Sigmoid colon (tissue), 7 donors: ENCODE data around the gene PDE1C. TPM values are rescaled to one million over a fixed set of nuclear protein-coding genes. Genes with fewer than 3 reads are reported as not detected.

ENCODE experiments used
- DNase-seq: peaks from one replicate; pipeline ENCODE4 v3.0.0-alpha.2; 2019
- H3K27ac ChIP-seq, 4 donors: fragments of 200-600 bp; sonication (generic); one replicate each; pipeline ENCODE4 v1.5.1; 2016 to 2019; ENCODE audit warnings: mild to moderate bottlenecking in 1 of 4
- H3K27me3 ChIP-seq, 3 donors: fragments of 200-600 bp; sonication (generic); one replicate each; pipeline ENCODE4 v1.5.1; 2019; ENCODE audit warnings: mild to moderate bottlenecking in 1 of 3
- H3K36me3 ChIP-seq, 4 donors: fragments of 200-600 bp; sonication (generic); one replicate each; pipeline ENCODE4 v1.5.1; 2016 to 2019
- H3K4me1 ChIP-seq, 4 donors: fragments of 200-600 bp; sonication (generic); one replicate each; pipeline ENCODE4 v1.5.1; 2017 to 2019
- H3K4me3 ChIP-seq, 4 donors: fragments of 200-600 bp; sonication (generic); one replicate each; pipeline ENCODE4 v1.5.1; 2017 to 2019; ENCODE audit warnings: mild to moderate bottlenecking in 2 of 4, moderate library complexity in 1 of 4
- H3K9me3 ChIP-seq, 4 donors: fragments of 200-600 bp in 3 of 4; sonication (generic) in 3 of 4; one replicate each; pipeline versions ENCODE4 v1.5.1 to v1.6.1; 2013 to 2019
- EP300 ChIP-seq, 4 donors: sonication (generic); formaldehyde crosslinking; IDR thresholded peaks; one replicate each; pipeline ENCODE4 v1.6.1; 2017; ENCODE audit warnings: antibody characterized with exemption in 4 of 4
- POLR2A ChIP-seq, 2 donors: fragments of 450-650 bp; IDR thresholded peaks; one replicate each; pipeline ENCODE4 v1.6.1; 2016; ENCODE audit warnings: antibody characterized with exemption in 2 of 2, mild to moderate bottlenecking in 2 of 2, moderate library complexity in 2 of 2
- POLR2AphosphoS5 ChIP-seq, 4 donors: sonication (generic); formaldehyde crosslinking; IDR thresholded peaks; one replicate each; pipeline ENCODE4 v1.6.1; 2017; ENCODE audit warnings: antibody characterized with exemption in 4 of 4
- WGBS, 2 donors: extraction: QIAGEN DNeasy Blood & Tissue Kit; methylation state at CpG; one replicate each; pipeline ENCODE4 v1.1.7; 2013; 5-methylcytosine and 5-hydroxymethylcytosine counted together
- intact Hi-C: fragments of 100-400 bp; cut with DNase I; formaldehyde crosslinking; loops from one replicate; pipeline ENCODE4 v1.15.1; 2023
- polyA plus RNA-seq, 3 donors: library from polyadenylated mRNA; stranded (reverse); fragments of 200-250 nt; gene quantifications; one replicate each; pipeline ENCODE4 v1.2.3, GENCODE V29; 2013
- total RNA-seq, 4 donors: library from RNA; depleted of rRNA; stranded (reverse); fragments of >200 nt; gene quantifications; one replicate each; pipeline ENCODE4 v1.1.0, GENCODE V29; 2016
- TF ChIP-seq, protein P1 (sequence below), 4 experiments: fragments of 450-650 bp in 3 of 4; fragments of 200-600 bp in 1 of 4; IDR thresholded peaks; one replicate each; pipeline ENCODE4 v1.5.1; 2016 to 2019; ENCODE audit warnings: antibody characterized with exemption in 4 of 4, mild to moderate bottlenecking in 3 of 4, moderate library complexity in 2 of 4
- donor health status: healthy with polysubstance abuse.
- donor health status: Bipolar disorder and iron deficiency.
- donor health status: healthy.

The PDE1C gene
- total and polyA plus RNA-seq, 7 donors = under 0.01 to 19.4 (median 5.9) TPM

DNA sequence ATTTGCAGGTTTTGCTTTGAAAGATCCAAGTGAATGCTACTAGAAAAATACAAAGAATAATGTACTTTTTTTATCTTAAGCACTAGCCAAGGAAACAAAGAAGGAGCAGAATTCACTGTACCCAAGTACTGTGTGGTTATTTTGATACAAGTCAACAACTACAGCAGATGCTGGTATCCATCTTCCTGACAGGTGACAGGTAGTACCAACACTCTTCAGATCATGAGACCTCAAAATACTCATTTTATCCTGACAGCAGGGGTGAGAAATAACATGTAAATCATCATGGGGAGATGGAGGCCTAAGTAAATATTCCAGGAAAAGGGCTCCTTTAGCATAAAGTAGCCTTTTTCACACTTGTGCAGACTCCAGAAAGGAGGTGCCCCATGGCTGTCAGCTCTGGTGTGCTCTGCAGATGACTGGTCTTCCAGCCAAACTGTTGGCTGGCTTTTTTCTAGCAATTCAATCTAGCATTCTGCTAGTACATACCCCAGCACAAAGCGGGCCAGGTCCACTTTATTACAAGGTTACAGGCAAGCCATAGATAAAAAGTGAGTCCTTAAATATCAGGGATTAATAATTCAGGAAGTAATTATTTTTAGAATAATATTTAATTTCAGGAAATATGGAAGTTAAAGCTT, 90.4 kb downstream of the PDE1C start:
- Histone ChIP-seq H3K4me3 (no peak overlapping the region), H3K4me1 (no peaks in the 10 kb centered on the region), H3K27me3 (no peaks in the 10 kb centered on the region), H3K36me3 (no peaks in the 10 kb centered on the region), H3K27ac (no peak overlapping the region), H3K9me3 (peaks cover 0 to 4% (median 0%) of the 10 kb centered on the region in 4 donors)
- WGBS, 2 donors = 92 to 96% methylated on average over 1 of the region's 1 CpG
- TF ChIP-seq EP300 (IDR thresholded peaks at IDR 0.05) (no peak), POLR2AphosphoS5 (IDR thresholded peaks at IDR 0.05) (no peak), POLR2A (IDR thresholded peaks at IDR 0.05) (no peak)
- TF ChIP-seq, protein P1, sequence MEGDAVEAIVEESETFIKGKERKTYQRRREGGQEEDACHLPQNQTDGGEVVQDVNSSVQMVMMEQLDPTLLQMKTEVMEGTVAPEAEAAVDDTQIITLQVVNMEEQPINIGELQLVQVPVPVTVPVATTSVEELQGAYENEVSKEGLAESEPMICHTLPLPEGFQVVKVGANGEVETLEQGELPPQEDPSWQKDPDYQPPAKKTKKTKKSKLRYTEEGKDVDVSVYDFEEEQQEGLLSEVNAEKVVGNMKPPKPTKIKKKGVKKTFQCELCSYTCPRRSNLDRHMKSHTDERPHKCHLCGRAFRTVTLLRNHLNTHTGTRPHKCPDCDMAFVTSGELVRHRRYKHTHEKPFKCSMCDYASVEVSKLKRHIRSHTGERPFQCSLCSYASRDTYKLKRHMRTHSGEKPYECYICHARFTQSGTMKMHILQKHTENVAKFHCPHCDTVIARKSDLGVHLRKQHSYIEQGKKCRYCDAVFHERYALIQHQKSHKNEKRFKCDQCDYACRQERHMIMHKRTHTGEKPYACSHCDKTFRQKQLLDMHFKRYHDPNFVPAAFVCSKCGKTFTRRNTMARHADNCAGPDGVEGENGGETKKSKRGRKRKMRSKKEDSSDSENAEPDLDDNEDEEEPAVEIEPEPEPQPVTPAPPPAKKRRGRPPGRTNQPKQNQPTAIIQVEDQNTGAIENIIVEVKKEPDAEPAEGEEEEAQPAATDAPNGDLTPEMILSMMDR (IDR thresholded peaks at IDR 0.05) = no peak
- no peak for DNase-seq
- intact Hi-C loops = no loop called here

DNA sequence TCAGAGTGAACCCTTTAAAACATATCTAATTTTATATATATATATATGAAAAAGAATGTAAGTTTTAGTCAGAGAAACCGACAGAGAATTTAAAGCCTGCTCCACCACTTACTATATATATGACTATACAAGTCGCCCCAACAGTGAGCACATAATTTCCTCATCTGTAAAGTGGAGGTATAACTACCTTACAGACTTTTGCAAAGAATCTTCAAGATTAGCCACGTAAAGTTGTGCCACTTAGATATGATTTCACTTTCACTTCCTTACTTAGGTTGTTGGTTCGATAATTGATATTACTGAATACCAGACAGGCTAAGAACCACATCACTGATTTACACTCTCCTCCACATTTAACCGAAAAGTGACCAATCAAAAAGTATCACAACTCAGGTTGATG, 94.7 kb downstream of the PDE1C start:
- no peak for TF ChIP-seq POLR2A (IDR thresholded peaks at IDR 0.05)
- TF ChIP-seq EP300 (IDR thresholded peaks at IDR 0.05) = no peak
- no peak for TF ChIP-seq POLR2AphosphoS5 (IDR thresholded peaks at IDR 0.05)
- TF ChIP-seq, protein P1 (IDR thresholded peaks at IDR 0.05) = no peak
- peaks cover 0 to 4% (median 0%) of the 10 kb centered on the region in 4 donors for H3K9me3 ChIP-seq
- H3K4me3 ChIP-seq = no peak overlapping the region
- H3K4me1 ChIP-seq = no peaks in the 10 kb centered on the region
- intact Hi-C loops = no loop called here
- no peaks in the 10 kb centered on the region for H3K36me3 ChIP-seq
- no peak overlapping the region for H3K27ac ChIP-seq
- no peak for DNase-seq
- 90 to 94% methylated on average over 5 of the region's 5 CpGs for WGBS, 2 donors
- H3K27me3 ChIP-seq = no peaks in the 10 kb centered on the region

DNA sequence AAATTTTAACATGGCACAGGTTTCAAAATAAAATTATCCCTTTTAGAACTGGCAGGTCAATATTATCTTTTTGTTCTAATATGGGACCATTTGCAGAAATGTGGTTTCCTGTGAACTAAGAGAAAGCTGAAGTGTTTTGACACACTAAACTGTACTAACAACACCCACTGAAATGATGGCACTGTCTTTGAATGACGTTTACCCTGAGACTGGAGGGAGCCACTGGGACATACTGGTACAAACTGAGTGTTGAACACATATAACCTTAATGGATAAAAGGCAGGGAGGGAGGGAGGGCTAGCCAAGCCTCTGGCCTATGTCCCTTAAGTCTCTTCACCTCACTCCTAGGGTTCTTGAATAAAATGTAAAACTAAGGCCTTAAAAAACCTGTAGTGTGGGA, 95.9 kb downstream of the PDE1C start:
- DNase-seq = no peak
- no peak for TF ChIP-seq POLR2A (IDR thresholded peaks at IDR 0.05)
- TF ChIP-seq POLR2AphosphoS5 (IDR thresholded peaks at IDR 0.05) = no peak
- TF ChIP-seq, protein P1 (IDR thresholded peaks at IDR 0.05) = no peak
- no peak for TF ChIP-seq EP300 (IDR thresholded peaks at IDR 0.05)
- Histone ChIP-seq H3K4me1 (no peaks in the 10 kb centered on the region), H3K36me3 (no peaks in the 10 kb centered on the region), H3K4me3 (no peak overlapping the region), H3K27me3 (no peaks in the 10 kb centered on the region), H3K27ac (no peak overlapping the region), H3K9me3 (peaks cover 0 to 4% (median 0%) of the 10 kb centered on the region in 4 donors)
- 51 to 58% methylated on average over 1 of the region's 1 CpG for WGBS, 2 donors
- intact Hi-C loops = no loop called here

DNA sequence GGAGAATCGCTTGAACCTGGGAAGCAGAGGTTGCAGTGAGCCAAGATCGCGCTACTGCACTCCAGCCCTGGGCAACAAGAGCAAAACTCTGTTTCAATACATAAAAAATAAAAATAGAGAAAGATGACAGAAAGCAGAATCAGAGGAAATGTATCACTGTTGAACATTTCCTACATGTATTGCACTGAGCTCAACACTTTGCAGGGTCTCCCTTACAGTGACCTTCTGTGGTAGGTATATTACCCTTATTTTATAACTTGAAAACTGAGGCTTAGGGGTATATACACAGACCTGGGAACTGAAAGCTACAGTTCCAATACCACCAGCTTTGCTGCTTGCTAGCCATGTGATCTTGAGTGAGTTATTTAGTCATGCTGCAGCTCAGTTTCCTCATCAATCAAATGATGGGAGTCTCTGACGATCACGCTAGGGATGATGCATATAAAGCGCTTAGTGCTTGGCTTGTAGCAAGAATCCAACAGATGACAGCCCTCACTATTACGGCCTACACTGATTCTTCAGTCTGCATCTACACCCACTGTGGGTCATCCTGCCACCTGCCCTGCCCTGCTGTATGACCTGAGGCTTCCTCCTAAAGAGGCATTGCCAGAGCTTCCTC, 99.0 kb downstream of the PDE1C start:
- no peak overlapping the region for H3K27ac ChIP-seq
- DNase-seq = no peak
- H3K9me3 ChIP-seq = no peaks in the 10 kb centered on the region
- no peaks in the 10 kb centered on the region for H3K36me3 ChIP-seq
- H3K27me3 ChIP-seq = no peaks in the 10 kb centered on the region
- 91 to 97% methylated on average over 7 of the region's 7 CpGs for WGBS, 2 donors
- intact Hi-C loops = no loop called here
- no peak overlapping the region for H3K4me3 ChIP-seq
- H3K4me1 ChIP-seq = no peaks in the 10 kb centered on the region
- TF ChIP-seq POLR2A (IDR thresholded peaks at IDR 0.05) (no peak), EP300 (IDR thresholded peaks at IDR 0.05) (no peak), POLR2AphosphoS5 (IDR thresholded peaks at IDR 0.05) (no peak)
- TF ChIP-seq, protein P1 (IDR thresholded peaks at IDR 0.05) = no peak
